SKM-1 (cell line): ENCODE measurements around the gene SMLR1.
"Not testable (repeated sequence)": the region's sequence is repeated elsewhere in the genome, so short reads cannot be mapped to it uniquely, and the experiment has no call there.

Source experiments
- DNase-seq: peaks from one replicate; lab custom pipeline; 2025; ENCODE audit not compliant: unreplicated experiment; lab: John Stamatoyannopoulos, UW

SMLR1 gene

DNA sequence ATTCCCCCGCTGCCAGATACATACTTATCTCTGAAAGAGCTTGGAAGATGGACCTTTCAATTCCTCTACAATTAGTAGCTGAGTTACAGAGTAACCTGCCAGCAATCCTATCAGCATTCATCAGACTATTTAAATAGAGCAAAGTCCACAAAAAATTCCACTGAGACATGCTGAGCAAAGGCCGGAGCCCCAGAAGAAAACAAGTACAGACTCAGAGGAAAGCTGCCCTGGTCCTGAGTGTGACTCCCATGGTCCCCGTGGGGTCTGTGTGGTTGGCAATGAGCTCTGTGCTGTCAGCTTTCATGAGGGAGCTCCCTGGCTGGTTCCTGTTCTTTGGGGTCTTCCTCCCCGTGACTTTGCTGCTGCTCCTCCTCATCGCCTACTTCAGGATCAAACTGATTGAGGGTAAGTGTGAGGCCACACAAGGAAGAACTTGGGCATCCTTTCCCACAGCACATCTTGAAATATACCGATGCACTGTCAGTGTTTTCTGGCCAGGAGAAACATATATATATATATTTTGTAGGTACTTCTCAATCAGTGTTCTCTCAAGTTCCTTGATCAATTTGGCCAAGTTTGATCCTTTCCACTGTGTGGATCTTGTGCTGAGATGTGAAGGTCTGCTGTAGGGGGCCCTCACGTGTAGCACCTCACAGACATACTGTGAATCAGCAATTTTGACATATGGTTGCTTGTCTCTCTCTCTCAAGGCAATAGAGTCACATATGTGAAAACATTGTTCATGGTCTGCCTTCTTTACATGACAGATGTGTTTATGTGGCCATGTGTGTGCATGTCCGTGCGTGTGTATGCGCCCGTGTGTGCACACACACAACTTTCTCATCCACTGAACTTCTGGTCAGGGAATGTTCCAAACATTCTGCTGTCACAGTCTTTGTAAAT is at the start of gene SMLR1:
TSS of gene SMLR1 (plus strand) at position 160 of the 903 bp plus-strand sequence. CDS start at position 168, 8 bp downstream.
- DNase-seq, result no peak

DNA sequence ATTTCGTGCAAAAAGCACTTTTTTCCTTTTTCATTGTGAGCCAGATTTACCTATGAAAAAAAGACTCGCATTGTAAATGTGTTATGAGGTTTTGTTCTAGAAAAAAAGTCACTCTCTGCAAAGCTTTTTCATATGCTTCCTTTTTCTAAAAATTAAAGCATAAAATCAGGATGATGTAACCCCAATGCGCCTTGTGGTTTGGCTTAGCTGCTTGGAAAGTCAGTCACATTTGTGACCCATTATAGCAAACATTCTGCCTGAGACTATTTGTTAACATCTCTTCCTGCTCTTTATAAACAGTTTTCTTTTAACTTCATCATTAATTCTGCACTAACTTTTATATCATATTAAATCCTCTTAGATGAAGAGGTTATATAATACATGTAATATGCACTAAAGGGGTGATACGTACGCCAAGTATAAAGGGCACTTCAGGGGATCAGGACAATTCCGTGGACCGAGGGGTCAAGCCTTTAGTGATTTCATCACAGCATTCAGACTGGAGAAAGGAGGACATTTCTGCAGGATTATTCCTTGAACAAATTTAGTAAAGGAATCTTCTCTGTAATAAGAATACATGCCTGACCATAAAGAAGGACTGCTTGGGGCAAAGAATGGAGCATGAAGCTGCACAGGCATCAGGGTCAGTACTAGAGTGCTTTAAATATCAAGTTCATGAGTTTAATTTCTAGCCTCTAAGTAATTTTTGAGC is 48.1 kb upstream of the SMLR1 start:
- DNase-seq, result no peak

DNA sequence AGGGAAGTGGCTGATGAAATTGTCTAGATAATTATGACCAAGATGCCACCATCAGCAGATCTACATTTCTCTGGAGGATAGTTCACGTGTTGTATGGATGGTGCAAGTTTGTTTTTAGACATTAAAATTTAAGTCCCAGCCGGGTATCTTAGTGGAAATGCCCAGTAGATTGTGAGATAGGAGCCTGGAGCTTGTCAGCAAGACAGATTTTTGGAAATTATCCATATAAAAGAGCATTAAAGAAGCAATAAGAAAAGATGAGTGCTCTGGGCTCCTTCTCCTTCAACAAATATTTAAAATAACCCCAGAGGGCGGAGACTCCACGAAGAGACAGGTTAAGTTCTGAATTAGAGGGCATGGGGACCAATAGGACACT is 47.6 kb upstream of the SMLR1 start:
- no peak for DNase-seq

DNA sequence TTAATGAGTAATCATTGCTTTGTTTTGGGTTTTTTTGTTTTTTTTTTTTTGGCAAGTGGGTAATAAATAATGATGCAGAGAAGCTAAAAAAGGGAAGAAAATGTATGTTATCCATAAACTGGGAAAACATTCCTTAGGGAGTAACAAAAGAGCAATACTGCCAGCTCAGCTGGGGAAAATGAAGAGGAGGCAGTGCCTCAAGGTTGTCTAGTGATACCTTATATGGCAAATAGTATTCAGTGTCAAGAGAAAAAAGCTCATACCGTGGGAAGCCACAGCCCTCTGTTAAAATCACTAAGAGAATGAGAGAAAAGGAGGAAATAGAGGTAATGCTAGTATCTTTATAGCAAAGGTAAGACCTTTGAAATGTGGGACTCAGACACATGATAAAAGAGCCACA is 47.1 kb upstream of the SMLR1 start:
- no peak for DNase-seq

DNA sequence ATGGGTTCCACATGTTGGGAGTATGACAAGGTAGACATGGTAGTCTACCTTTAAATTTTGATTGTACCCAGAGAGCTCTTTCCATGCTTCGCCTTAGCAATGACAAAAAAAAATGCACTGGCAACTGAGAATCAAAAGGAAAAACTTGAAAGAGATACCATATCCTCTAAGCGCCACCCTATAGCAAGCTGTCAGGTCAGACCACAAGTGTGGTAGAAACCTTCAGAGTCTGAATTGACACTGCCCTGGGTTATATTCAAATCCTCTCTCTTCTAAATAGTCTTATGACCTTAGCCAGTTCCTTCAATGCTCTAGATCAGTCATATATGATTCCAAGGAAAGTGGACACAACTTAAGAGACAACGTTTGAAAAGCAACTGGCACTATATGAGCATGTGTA is 45.6 kb upstream of the SMLR1 start:
- DNase-seq, result no peak

DNA sequence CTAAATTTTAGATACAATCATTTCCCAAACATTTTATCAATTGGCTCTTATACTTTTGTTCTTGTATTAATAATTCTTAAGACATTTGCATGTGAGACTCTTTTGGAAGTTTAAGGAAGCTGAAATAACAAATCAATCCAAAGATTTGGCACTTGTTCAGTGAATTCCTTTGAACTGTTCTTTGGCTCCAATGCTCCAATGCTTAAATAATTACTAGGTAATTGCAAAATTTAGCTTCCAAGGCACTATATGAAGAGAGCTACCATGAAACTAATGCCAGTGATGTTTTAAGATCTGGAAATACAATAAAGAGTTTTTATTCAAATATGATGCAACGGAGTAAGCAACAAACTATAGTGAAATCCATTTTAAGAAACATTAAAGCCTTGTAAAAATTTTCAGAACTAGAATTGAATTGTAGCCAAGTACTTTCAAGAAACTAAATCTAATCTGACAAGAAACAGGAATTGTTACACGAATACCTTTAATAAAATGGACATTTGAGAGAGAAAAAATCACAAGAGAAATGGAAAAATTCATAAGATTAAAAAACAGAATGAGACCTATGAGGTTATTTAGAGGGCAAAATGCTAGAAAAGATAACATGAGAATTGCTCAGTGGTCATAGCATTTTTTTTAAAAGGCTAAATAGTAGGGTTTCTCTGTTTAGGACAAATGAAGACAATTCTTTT is 43.6 kb upstream of the SMLR1 start:
- DNase-seq, result no peak

DNA sequence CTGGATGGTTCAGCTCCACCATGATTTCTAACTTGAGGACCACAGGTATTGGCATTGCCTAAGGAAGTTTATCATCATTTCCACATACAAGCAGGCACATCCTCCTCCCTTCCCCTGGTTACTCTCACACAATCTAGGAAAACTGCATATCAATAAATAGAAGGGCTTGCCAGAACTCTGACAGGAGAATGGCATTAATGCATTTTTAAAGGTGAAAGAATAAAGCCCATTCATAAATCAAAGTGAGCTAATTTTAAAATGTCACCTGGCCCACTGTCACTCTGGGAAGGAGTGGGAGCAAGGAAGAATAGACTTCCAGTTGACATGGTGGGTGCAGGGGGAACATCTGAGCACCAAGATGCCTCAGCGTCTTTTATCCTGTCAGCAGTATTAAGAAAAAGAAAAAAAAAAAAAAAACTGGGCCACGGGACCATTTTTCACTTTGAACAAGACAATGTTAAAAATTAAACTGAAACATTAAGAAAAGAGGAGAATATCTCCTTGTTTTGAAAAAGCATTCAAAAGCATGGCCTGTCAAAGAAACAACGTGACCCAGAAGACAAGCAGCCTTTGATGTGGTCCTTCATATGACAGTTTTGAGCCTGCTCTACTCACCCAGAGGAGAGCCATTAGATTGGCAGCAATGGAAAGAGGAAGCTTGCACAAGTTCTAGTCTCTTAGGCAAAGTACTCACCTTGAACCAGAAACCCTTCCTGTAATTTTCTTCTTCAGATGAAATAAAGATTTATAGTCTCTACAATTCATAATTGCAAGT is 39.3 kb upstream of the SMLR1 start:
- no peak for DNase-seq

DNA sequence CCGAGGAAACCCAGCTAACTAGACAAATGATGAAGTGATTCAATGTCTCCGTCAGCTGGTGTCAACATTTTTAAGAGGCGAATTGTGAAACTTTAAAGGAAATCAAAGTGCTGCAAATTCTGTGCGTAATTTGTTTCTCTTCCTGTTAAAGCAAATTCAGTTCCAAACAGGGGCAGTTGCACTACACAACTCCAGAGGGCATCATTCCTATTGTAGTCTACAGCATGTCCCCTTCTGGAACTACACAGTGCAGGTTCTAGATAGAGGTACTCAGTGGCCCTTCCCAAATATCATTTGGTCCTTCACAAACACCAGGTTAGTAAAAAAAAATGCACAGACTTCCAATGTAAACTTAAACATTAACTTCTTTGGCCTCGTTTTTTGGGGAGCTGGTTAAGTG is 38.3 kb upstream of the SMLR1 start:
- no peak for DNase-seq

DNA sequence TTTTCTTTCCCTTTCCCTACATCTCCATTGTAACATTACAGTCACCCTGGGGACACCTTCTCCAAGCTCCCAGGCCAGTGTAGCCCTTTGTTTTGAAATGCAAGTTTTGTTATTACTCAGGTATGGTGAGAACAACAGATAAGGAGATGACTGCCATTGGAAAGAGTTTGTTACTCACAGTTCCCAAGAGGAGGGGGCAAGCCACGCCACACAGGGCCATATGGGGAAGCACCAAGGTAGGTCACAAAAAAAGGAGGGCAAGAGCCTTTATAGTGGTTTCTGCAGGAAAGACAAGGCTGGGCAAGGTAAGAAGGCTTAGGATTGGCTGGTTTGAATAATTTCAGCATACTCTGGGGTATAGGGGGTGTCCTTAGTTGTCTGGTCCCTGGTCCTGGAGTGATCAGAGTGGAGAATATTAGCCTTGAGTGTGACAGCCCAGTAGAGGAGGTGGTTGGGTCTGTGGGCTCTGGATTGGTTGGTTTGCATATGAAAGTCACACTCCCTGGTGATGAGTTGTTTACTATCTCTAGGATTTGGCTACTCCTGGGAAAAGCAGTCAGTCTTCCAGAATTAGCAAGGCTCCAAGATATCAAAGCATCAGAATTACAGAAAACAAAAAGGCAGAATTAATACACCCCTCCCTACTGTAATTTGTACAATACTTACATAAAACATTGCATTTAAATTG is 33.1 kb upstream of the SMLR1 start:
- DNase-seq, result no peak

DNA sequence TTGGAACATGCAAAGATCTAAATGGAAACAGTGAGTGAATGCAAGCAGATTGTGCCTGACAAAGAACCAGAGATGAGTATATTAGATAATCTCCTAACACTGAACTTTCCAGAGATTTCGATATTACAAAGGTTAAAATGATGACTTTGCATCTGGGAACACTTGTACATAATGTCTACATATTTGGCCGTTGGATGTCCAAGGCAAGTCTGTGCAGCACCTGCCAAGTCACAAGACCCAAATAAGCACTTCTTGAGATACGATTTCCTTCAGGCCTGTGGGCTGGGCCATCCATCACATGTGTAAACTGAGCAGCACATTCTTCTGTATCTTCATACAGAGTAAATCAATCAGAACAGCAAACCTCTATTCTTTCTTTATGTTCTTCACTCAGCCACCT is 32.5 kb upstream of the SMLR1 start:
- no peak for DNase-seq

DNA sequence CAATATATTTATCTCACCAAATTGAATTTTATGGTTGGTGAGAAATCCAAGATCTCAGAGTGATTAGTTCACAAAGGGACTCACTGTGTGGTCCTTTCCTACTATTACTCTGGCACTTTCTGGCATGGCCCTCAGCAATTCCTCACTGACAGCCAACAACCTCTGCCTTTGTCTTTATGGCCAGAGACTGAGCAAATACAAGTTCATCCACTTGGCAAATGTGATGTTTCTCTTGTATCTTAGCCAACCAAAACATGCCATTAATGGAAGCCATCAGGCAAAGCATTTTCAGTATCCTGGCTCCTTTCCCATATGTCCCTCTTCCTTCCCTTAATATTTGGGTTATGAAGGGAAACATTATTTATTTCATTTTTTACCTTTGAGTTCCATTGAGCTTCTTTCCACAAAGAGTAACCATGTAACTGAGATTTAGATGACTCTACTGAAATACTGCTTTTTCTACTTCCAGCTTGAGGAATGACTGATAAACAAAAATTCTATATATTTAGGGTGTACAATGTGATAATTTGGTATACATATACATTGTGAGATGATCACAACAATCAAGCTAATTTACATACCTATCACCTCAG is 30.8 kb upstream of the SMLR1 start:
- no peak for DNase-seq

DNA sequence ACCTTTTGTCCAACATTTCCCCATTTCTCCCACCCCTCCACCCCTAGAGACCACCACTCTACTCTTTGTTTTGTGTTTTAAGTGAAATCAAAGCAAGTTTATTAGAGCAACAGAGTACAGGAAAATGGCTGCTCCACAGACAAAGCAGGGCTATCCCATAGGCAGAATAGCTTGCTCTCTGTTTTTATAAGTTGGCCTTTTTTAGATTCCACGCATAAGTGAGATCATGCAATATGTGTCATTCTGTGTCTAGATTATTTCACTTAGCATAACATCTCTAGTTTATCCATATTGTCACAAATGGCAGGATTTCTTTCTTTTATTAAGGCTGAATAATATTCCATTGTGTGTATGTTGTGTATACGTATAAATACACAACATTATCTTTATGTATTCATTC is 30.1 kb upstream of the SMLR1 start:
- DNase-seq, result no peak

DNA sequence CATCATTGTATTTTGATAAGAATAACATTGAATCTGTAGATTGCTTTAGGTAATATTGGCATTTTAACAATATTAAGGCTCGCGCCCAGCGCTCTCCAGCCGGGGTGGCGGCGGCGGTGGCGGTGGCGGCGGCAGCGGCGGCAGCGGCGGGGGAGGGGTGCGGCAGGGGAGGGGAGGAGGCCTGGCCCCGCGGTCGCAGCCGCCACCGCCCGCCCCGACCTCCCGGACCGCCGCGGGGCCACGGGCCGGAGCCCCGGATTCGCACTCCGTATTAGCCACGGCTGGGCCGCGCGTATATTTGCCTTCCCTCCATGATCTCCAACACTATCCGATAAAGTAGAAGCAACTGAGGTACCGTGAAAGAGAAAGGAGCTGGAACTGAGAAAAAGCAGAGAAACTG is 25.8 kb upstream of the SMLR1 start:
- DNase-seq, result not testable (repeated sequence)

DNA sequence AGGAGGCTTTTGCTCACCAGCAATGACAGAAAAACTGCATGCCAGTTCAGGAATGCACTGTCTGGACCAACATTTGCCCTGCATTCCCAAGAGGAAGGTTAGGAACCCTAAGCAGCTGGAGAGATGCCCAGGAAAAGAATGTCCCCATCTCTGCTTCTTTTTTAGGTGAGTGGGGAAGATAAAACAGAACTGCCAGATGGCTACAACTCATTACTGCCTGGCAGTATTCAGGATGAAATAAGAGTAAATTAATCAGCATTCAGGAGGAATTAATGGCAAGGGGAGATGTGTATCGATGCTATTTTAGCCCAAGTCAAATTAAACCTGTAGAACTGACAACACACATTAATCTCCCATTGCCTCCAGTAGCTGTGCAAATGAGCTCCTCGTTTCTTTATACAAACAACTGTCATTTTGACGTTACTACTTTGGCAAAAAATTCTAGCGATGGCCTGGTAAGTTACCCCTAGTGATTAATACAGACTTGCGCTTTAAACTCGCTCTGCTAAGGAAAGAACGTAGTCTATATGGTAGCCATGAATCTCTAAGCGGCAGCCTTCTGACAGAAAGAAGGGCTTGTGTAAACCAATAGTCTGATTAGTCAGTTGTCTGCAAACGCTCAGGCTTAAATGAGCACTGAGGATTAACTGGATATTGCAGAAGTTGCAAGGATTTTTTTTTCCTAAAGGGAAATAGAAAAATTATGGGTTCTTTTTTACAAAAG is 16.7 kb upstream of the SMLR1 start:
- DNase-seq, result no peak

DNA sequence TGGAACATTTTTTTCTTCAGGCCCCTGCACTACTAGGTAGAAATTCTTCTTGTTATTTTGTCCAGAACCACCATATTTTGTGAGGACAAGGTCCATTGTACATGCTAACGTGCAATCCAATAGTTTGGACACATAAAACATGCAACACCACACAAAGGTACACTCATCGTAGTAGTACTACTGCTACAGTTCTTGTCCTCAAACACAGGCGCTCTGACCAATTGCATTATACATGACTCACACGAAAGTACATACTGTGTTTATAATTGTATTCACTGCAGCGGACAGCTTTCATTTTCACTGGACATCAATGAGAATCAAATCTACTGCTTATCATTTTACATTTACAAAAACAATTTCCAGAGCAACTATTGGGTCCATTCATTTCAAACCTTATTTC is 15.3 kb upstream of the SMLR1 start:
- DNase-seq, result no peak

DNA sequence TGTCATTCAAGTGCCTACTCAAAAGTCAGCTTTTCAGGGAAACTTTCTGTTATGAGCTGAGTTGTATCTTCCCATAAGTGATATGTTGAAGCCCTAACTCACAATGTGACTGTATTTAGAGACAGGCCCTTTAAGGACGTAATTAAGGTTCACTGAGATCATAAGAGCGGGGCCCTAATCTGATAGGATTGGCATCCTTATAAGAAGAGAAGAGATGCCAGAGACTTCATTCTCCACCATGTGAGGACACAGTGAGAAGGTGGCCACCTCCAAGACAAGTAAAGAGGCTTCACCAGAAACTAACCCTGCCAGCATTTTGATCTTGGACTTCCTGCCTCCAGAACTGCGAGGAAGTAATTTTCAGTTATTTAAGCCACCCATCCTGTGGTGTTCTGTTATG is 12.7 kb upstream of the SMLR1 start:
- no peak for DNase-seq

DNA sequence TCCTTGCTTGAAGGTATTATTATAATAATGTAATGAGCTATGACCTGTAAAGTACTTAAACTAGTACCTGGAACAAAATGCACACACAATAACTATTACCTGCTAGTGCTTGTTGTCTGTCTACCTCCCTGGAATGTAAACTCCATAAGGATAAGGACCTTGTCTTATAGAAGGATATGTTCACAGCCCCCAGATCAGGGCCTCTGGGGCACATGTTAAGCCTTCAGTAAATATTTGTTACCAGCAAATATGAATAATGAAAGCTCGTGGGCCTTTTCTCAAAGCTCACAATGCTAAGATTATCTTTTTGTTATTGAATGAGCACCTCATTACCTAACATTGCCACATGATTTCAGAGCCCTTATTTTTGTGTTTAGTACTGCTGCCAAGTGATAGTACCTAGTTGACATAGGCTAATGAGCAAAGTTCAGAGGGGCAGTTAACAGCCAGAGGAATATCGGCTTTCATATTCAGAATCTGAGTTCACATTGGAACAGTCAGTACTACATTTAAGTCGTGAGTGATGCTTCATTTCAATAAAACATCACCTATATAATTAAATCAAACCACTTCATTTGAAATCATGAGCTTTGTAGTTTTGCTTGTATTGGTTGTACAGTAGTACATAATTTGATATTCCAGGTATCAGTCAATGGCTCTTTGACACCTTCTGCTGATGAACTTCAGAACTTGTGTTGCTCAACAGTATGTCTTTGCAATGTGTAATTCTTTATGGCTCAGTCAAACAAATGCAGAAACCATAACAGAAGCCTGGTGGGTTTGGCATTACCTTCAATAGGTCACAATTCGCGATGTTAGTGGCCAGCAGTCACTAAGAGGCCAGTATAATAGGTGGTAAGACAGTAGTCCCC is 11.8 kb upstream of the SMLR1 start:
- DNase-seq, result no peak

DNA sequence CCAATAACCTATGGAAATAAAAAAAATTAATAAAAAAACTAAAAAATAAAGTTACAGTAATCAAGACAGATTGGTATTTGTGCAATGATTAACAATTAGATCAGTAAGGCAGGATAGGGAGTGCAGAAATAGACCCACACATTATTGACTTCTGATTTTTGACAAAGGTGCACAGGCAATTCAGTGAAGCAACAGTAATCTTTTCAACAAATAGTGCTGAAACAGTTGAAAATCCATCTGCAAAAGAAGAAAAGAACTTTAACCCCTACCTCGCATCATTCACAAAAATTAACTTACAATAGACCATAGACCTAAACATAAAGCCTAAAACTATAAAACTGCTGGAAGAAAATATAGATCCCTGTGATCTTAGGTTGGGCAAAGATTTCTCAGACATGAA is 4.5 kb upstream of the SMLR1 start:
- no peak for DNase-seq
